NCI-H1436 (cell line): ENCODE measurements around the gene ITGB7.

Experiments used
- DNase-seq: peaks from one replicate; lab custom pipeline; 2025; lab: John Stamatoyannopoulos, UW

ITGB7 gene

GRCh38 chr12:53231671-53231920 is 24.5 kb upstream of the ITGB7 start:
- DNase-seq = no peak

GRCh38 chr12:53230108-53230845 is 23.2 kb upstream of the ITGB7 start:
- DNase-seq = no peak

GRCh38 chr12:53229454-53229853 is 22.4 kb upstream of the ITGB7 start:
- no peak for DNase-seq

- no peak for DNase-seq
These were observed 20.8 kb upstream of the ITGB7 start for GRCh38 chr12:53227836-53228235.

DNA sequence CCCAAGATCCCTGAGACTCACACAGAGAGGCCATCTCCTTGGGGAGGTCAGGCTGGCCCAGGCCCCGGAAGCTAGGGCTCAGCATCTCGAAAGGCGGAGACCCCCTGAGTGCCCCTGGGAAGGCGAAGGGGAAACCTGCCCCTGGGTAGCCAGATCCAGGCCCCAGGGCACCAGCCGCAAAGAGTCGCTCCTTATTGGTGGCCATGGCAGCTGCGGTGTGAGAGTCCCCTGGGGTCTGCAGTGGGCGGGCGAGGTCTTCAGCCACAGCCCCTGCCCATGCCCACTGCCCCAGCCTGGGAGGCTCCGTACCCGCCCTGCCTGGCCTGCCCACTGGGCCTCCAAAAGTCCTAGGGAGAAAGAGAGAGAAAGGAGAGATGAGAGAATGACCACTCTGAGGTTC is 20.3 kb upstream of the ITGB7 start:
- no peak for DNase-seq

DNA sequence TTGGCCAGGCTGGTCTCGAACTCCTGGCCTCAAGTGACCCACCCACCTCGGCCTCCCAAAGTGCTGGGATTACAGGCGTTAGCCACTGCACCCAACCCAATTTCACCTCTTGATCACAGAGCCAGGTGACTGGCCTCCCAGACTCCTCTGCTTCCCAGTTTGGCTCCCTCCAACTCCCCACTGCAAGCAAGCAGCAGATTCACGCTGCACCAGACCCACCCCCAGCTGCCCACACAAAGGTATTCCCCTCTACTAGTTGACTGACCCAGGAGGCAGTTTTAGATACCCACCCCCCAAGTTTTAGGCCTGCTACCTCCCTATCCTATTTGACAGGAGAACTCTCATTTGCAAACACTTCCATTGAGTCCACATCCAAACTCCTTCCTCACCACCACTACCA is 19.8 kb upstream of the ITGB7 start:
- no peak for DNase-seq

DNA sequence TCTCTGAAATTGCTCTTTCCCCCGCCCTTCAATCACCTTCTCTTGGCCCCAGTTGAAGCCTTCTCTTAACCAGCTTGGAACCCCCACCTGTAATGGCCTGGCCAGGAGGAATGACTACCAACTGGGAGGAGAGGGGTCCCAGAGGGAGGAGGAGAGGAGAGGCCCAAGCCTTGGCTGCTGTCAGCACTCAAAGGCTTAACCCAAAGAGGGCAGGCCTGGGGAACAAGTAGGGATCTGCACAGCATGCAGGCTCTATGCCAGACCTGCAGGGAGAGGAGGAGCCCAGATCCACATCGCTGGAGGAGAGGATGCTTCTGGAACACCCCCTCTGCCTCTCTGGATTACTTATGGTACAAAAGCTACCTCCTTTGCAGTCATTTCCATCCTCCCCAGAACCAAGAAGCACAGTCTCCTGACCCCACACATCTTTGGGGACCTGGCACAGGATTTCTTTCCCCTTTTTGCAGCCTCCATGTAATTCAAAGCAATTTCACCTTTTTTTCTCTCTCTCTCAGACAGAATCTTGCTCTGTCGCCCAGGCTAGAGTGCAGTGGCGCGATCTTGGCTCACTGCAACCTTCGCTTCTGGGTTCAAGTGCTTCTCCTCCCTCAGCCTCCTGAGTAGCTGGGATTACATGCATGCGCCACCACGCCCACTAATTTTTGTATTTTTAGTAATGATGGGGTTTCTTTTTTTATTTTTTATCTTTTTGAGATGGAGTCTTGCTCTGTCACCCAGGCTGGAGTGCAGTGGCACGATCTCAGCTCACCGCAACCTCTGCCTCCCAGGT is 18.8 kb upstream of the ITGB7 start:
- DNase-seq = no peak

- DNase-seq = no peak
These were observed 18.0 kb upstream of the ITGB7 start for GRCh38 chr12:53224897-53225634.

- DNase-seq = no peak
These were observed 17.2 kb upstream of the ITGB7 start for GRCh38 chr12:53224061-53224896.

GRCh38 chr12:53223389-53224060 is 16.5 kb upstream of the ITGB7 start:
- DNase-seq = no peak

GRCh38 chr12:53222806-53223261 is 15.8 kb upstream of the ITGB7 start:
- DNase-seq = no peak

GRCh38 chr12:53222170-53222721 is 15.2 kb upstream of the ITGB7 start:
- DNase-seq = no peak

DNA sequence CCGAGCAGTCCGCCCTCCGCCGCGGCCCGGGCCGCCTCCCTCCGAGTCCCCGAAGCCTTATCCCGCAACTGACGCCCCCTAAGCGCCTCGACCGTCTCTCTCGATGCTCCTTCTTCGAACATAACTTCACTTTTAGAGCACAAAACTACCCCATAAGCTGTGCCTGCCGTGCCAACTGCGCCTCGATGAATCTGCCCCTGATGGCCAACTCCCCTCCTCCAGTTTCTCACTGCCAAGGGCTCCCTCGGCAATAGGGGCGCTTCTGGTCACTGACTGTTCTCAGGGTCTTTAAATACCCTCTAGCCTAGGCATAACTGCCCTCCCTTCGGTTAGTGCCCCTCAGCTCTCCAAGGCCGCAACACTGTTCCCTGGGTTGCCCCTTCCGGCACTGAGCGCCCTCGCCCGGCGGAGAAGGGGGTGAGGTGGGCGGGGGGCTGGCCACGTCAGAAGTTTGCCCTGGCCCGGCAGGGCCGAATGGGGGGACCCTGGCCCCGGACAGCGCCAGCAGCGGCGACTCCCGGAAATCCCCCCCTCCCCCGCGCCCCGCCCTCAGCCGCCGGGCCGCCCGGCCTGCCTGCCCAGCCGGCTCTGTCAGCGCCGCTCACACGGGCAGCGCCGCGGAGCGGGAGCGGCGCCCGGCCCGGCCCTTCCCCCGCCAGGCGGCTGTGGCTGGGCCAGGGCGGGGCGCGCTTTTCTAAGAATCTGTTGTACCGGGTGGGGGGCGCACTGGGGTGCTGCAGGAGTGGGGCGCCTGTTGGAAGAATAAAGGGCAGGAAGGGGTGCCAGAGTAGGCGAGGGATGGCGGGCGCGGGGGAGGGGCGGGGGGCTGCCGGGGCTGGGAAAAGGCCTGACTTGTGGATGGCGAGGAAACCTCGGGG is 14.4 kb upstream of the ITGB7 start:
- DNase-seq = no peak

- DNase-seq = peak; percentile 27
These were observed 13.7 kb upstream of the ITGB7 start for GRCh38 chr12:53220694-53221202.

GRCh38 chr12:53219956-53220693 is 13.1 kb upstream of the ITGB7 start:
- no peak for DNase-seq

GRCh38 chr12:53219292-53219955 is 12.4 kb upstream of the ITGB7 start:
- DNase-seq = no peak

- no peak for DNase-seq
These were observed 11.7 kb upstream of the ITGB7 start for GRCh38 chr12:53218551-53219291.

DNA sequence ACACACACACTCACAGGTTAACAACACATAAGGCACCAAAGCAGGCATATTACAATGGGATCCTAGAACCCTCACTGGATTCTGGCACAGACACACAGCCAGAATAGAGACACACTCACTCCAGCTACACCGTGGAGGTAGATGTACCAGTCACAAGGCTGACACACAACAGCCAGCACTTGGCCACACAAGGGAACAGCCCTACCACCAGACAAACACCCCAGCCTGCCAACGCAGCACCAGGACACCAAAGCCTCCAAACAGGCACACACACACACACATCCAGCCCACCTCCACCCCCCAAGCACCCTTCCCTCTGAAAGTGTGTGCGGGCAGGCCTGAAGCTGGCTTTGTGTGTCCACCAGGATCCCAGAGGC is 10.9 kb upstream of the ITGB7 start:
- no peak for DNase-seq
